ENCODE results near the gene TMEM229A.
A peak's percentile ranks its signal among the peaks of the same experiment; 100 is the strongest.
"Not testable (repeated sequence)": the region's sequence is repeated elsewhere in the genome, so short reads cannot be mapped to it uniquely, and the experiment has no call there.

The TMEM229A gene

GRCh38 chr7:124032369-124033094 lies at the start of gene TMEM229A:
TMEM229A (minus strand) TSS chr7:124033067; CDS start chr7:124033003, 64 bp downstream.
- DNase-seq (ENCODE audit: low spot score) = no peak

- DNase-seq (ENCODE audit: low spot score) = not testable (repeated sequence)
Observed at GRCh38 chr7:124082234-124082633, 49.4 kb upstream of the TMEM229A start.

GRCh38 chr7:124077546-124077945 lies 44.7 kb upstream of the TMEM229A start:
- peak; percentile 18 for DNase-seq (ENCODE audit: low spot score)

- DNase-seq (ENCODE audit: low spot score) = no peak
Observed at GRCh38 chr7:124076841-124077240, 44.0 kb upstream of the TMEM229A start.

GRCh38 chr7:124074007-124074406 lies 41.1 kb upstream of the TMEM229A start:
- DNase-seq (ENCODE audit: low spot score) = no peak

- no peak for DNase-seq (ENCODE audit: low spot score)
Observed at GRCh38 chr7:124073310-124073645, 40.4 kb upstream of the TMEM229A start.

GRCh38 chr7:124072603-124073309 lies 39.9 kb upstream of the TMEM229A start:
- DNase-seq (ENCODE audit: low spot score) = no peak

GRCh38 chr7:124071843-124072242 lies 39.0 kb upstream of the TMEM229A start:
- DNase-seq (ENCODE audit: low spot score) = no peak

GRCh38 chr7:124062171-124062570 lies 29.3 kb upstream of the TMEM229A start:
- DNase-seq (ENCODE audit: low spot score) = no peak

GRCh38 chr7:124060528-124060927 lies 27.7 kb upstream of the TMEM229A start:
- DNase-seq (ENCODE audit: low spot score) = no peak

GRCh38 chr7:124059375-124059774 lies 26.5 kb upstream of the TMEM229A start:
- DNase-seq (ENCODE audit: low spot score) = no peak

GRCh38 chr7:124058515-124058914 lies 25.6 kb upstream of the TMEM229A start:
- no peak for DNase-seq (ENCODE audit: low spot score)

GRCh38 chr7:124057872-124058271 lies 25.0 kb upstream of the TMEM229A start:
- no peak for DNase-seq (ENCODE audit: low spot score)

- DNase-seq (ENCODE audit: low spot score) = no peak
Observed at GRCh38 chr7:124056234-124056633, 23.4 kb upstream of the TMEM229A start.

- no peak for DNase-seq (ENCODE audit: low spot score)
Observed at GRCh38 chr7:124051681-124052377, 19.0 kb upstream of the TMEM229A start.

- no peak for DNase-seq (ENCODE audit: low spot score)
Observed at GRCh38 chr7:124042826-124043225, 10.0 kb upstream of the TMEM229A start.

GRCh38 chr7:124041439-124041838 lies 8.6 kb upstream of the TMEM229A start:
- no peak for DNase-seq (ENCODE audit: low spot score)

- not testable (repeated sequence) for DNase-seq (ENCODE audit: low spot score)
Observed at GRCh38 chr7:124037902-124038301, 5.0 kb upstream of the TMEM229A start.

- DNase-seq (ENCODE audit: low spot score) = no peak
Observed at GRCh38 chr7:124035706-124036105, 2.8 kb upstream of the TMEM229A start.

GRCh38 chr7:124034754-124035100 lies 1.9 kb upstream of the TMEM229A start:
- DNase-seq (ENCODE audit: low spot score) = no peak

GRCh38 chr7:124033807-124034753 lies 1.2 kb upstream of the TMEM229A start:
- no peak for DNase-seq (ENCODE audit: low spot score)

All from NAMALWA (cell line).